Neuronal stem cell (in vitro differentiated cells): ENCODE results near the gene GMDS.

Source experiments
- DNase-seq: peaks from one replicate; pipeline ENCODE4 v3.0.0-alpha.2; 2013; ENCODE audit warnings: low spot score
- H2AFZ ChIP-seq: one replicate; pipeline ENCODE4 v1.6.1; 2013; ENCODE audit warnings: mild to moderate bottlenecking, low read length, inconsistent platforms
- H2AK5ac ChIP-seq: 2 replicates; pipeline ENCODE4 v1.6.1; 2013; ENCODE audit warnings: low read depth, mild to moderate bottlenecking, inconsistent platforms, low read length, moderate library complexity, mixed read lengths
- H2BK120ac ChIP-seq: 2 replicates; pipeline ENCODE4 v1.6.1; 2013; ENCODE audit warnings: low read depth, mild to moderate bottlenecking, inconsistent platforms, low read length, moderate library complexity, mixed read lengths
- H2BK12ac ChIP-seq: one replicate; pipeline ENCODE4 v1.6.1; 2013; ENCODE audit warnings: low read length, inconsistent platforms
- H2BK15ac ChIP-seq: 2 replicates; pipeline ENCODE4 v1.6.1; 2013; ENCODE audit warnings: mild to moderate bottlenecking, low read length, inconsistent platforms, mixed read lengths
- H2BK5ac ChIP-seq: one replicate; pipeline ENCODE4 v1.6.1; 2013; ENCODE audit warnings: inconsistent platforms, mild to moderate bottlenecking, low read length, moderate library complexity
- H3K14ac ChIP-seq: one replicate; pipeline ENCODE4 v1.6.1; 2013; ENCODE audit warnings: low read length, inconsistent platforms
- H3K18ac ChIP-seq: 2 replicates; pipeline ENCODE4 v1.6.1; 2013; ENCODE audit warnings: low read length, inconsistent platforms
- H3K23ac ChIP-seq: 2 replicates; pipeline ENCODE4 v1.6.1; 2013; ENCODE audit warnings: low read depth, mild to moderate bottlenecking, mixed read lengths, low read length, inconsistent platforms; ENCODE audit not compliant: poor library complexity
- H3K27ac ChIP-seq: replicated peaks from 3 replicates; pipeline ENCODE4 v1.5.1; 2013; ENCODE audit warnings: low read length, inconsistent platforms
- H3K27me3 ChIP-seq, 3 experiments: 2 replicates each; pipeline ENCODE4 v1.6.1; 2013; ENCODE audit warnings: low read length in 3 of 3, mild to moderate bottlenecking in 2 of 3, inconsistent platforms in 1 of 3, low read depth in 1 of 3, mixed read lengths in 1 of 3, moderate library complexity in 1 of 3; ENCODE audit not compliant: control insufficient read depth in 3 of 3, insufficient read depth in 3 of 3
- H3K36me3 ChIP-seq, 2 donors: replicated peaks in 1 of 2; 2 replicates each; pipeline ENCODE4 v1.6.1; 2013; ENCODE audit warnings: low read length in 2 of 2; ENCODE audit not compliant: control insufficient read depth in 2 of 2, insufficient read depth in 2 of 2
- H3K4ac ChIP-seq: 2 replicates; pipeline ENCODE4 v1.6.1; 2013; ENCODE audit warnings: inconsistent platforms, mild to moderate bottlenecking, low read length, moderate library complexity
- H3K4me1 ChIP-seq, 2 donors: 1 replicate in 1 of 2; 2 replicates in 1 of 2; pipeline ENCODE4 v1.6.1; 2013; ENCODE audit warnings: low read length in 2 of 2, low read depth in 1 of 2; ENCODE audit not compliant: control insufficient read depth in 2 of 2, insufficient read depth in 1 of 2
- H3K4me2 ChIP-seq: one replicate; pipeline ENCODE4 v1.6.1; 2013; ENCODE audit warnings: mild to moderate bottlenecking, low read length, inconsistent platforms; ENCODE audit not compliant: insufficient read depth, poor library complexity, severe bottlenecking
- H3K4me3 ChIP-seq, 2 donors: 2 replicates each; pipeline ENCODE4 v1.5.1; 2013; ENCODE audit warnings: low read length in 2 of 2, mild to moderate bottlenecking in 2 of 2, inconsistent platforms in 1 of 2, moderate library complexity in 1 of 2
- H3K79me1 ChIP-seq: one replicate; pipeline ENCODE4 v1.6.1; 2013; ENCODE audit warnings: low read depth, mild to moderate bottlenecking, inconsistent platforms, low read length, moderate library complexity
- H3K9ac ChIP-seq: one replicate; pipeline ENCODE4 v1.6.1; 2013; ENCODE audit warnings: mild to moderate bottlenecking, low read depth, low read length, inconsistent platforms; ENCODE audit not compliant: poor library complexity
- H3K9me3 ChIP-seq, 2 donors: replicated peaks in 1 of 2; 2 replicates each; pipeline versions ENCODE3 to v1.6.1; 2013; ENCODE audit warnings: low read length in 2 of 2, mild to moderate bottlenecking in 2 of 2, inconsistent platforms in 1 of 2, low read depth in 1 of 2, mixed read lengths in 1 of 2, moderate library complexity in 1 of 2; ENCODE audit not compliant: control insufficient read depth in 2 of 2, insufficient read depth in 1 of 2
- H4K8ac ChIP-seq: one replicate; pipeline ENCODE4 v1.6.1; 2013; ENCODE audit warnings: low read depth, mild to moderate bottlenecking, inconsistent platforms, low read length, moderate library complexity
- H4K91ac ChIP-seq: one replicate; pipeline ENCODE4 v1.6.1; 2013; ENCODE audit warnings: low read length, low read depth, mild to moderate bottlenecking, inconsistent platforms; ENCODE audit not compliant: poor library complexity
- WGBS, 2 donors: extraction: QIAGEN DNeasy Blood & Tissue Kit; methylation state at CpG; one replicate each; pipeline ENCODE4 v1.1.7; 2013; ENCODE audit warnings: missing lambda C conversion rate in 2 of 2, mixed read lengths in 1 of 2; ENCODE audit not compliant: insufficient read length in 2 of 2, insufficient replicate concordance in 1 of 2; ENCODE audit errors: extremely low coverage in 2 of 2; 5-methylcytosine and 5-hydroxymethylcytosine counted together

Gene GMDS

DNA sequence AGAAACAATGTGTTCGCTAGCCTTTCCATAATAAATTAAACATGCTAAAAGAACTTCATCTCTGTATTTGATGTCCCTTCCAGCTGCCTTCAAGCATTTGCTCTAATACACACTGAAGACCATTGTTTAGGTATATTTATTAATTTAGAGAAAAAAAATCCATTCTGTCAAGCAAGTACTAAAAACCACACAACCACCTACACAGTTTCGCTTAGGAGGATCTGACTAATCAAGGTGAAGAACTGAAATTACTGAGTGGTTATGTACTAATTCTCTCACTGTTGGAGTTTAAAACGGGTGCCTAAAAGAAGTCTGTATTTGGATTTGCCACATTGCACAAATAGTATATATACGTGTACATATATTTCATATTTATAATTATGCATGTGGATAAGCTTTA, 58.9 kb downstream of the GMDS start:
- Histone ChIP-seq H3K36me3 (no peaks in the 10 kb centered on the region), H2AFZ (no peak overlapping the region), H3K4me2 (no peak overlapping the region), H3K18ac (no peak overlapping the region), H4K91ac (no peak overlapping the region), H3K9ac (no peak overlapping the region), H3K27ac (no peak overlapping the region), H3K4me3 (no peak overlapping the region), H3K27me3 (no peaks in the 10 kb centered on the region), H2BK120ac (no peak overlapping the region), H3K9me3 (no peaks in the 10 kb centered on the region), H3K4ac (no peak overlapping the region), H2BK12ac (no peak overlapping the region), H2BK5ac (no peak overlapping the region), H3K4me1 (peaks cover 0 to 2% of the 10 kb centered on the region in 2 donors), H3K14ac (no peak overlapping the region), H2AK5ac (no peak overlapping the region), H4K8ac (no peak overlapping the region), H3K23ac (no peak overlapping the region), H2BK15ac (no peak overlapping the region), H3K79me1 (no peaks in the 10 kb centered on the region)
- WGBS, 2 donors, result no CpG with 5 or more reads among the region's 4 CpGs
- no peak for DNase-seq

DNA sequence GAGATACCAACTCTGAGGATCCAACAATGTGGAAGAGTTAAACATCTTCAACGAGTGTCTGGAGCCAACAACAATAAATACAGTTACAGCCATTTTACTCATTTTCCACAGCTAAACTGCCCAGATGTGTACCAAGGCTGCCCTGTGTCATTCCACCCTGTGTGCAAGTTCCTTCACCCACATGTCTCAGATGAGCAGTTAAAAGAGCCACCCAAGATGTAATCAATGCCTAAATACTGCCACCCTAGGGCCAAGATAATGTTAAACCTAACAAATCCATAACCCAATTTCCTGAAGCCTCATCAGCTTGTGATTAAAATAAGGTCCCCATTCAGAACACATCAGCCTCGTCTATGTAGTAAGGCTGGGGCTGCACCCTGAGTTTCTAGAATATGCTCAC, 59.9 kb downstream of the GMDS start:
- no peak overlapping the region for H3K4me2 ChIP-seq
- H3K4me1 ChIP-seq, result peaks cover 0 to 2% of the 10 kb centered on the region in 2 donors
- no peak overlapping the region for H3K23ac ChIP-seq
- H2AK5ac ChIP-seq, result no peak overlapping the region
- no CpG with 5 or more reads among the region's 2 CpGs for WGBS, 2 donors
- no peak overlapping the region for H3K9ac ChIP-seq
- no peak overlapping the region for H2BK12ac ChIP-seq
- no peak overlapping the region for H4K91ac ChIP-seq
- no peak overlapping the region for H4K8ac ChIP-seq
- H3K79me1 ChIP-seq, result no peaks in the 10 kb centered on the region
- no peak overlapping the region for H2BK15ac ChIP-seq
- H3K36me3 ChIP-seq, result no peaks in the 10 kb centered on the region
- no peak overlapping the region for H3K27ac ChIP-seq
- no peak overlapping the region for H2BK120ac ChIP-seq
- no peaks in the 10 kb centered on the region for H3K9me3 ChIP-seq
- H3K4ac ChIP-seq, result no peak overlapping the region
- no peak overlapping the region for H2AFZ ChIP-seq
- H3K18ac ChIP-seq, result no peak overlapping the region
- no peak overlapping the region for H3K14ac ChIP-seq
- H2BK5ac ChIP-seq, result no peak overlapping the region
- no peak for DNase-seq
- no peak overlapping the region for H3K4me3 ChIP-seq
- no peaks in the 10 kb centered on the region for H3K27me3 ChIP-seq

DNA sequence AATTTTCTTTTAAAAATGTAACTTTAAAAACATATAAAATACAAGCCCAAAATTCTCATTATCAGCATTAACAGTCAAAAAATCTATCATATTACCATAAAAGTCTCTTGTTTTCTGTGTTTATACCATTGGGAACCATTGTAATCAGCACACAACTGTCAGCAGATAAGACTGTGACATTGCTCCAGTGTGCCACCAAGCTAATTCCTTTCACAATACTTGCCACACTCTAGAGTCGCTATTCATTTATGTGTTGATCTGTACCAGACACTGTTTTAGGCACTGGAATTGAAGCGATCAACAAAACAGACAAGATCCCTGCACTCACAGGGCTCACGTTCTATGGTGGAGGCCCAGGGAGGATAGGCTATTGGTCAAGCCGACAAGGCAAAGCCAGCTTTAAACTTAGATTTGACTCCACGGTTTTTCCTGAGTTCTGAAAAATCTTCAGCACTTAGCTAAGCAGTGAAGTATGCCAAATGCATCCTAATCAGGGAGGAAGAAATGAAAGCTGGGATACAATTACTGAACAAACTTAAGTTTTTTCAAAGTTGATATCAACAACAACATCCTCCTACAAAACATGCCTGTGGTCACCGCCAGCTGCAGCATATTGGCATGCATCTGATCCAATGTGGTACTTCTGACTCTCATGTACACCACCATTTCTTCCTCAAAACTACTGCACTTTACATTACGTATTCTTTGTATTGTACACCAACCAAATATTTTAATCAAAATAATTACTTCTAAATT, 60.5 kb downstream of the GMDS start:
- no peak overlapping the region for H3K4me2 ChIP-seq
- no peaks in the 10 kb centered on the region for H3K36me3 ChIP-seq
- no peak overlapping the region for H3K18ac ChIP-seq
- DNase-seq, result no peak
- H4K91ac ChIP-seq, result no peak overlapping the region
- 100% methylated on average over 1 of the region's 7 CpGs for WGBS, 2 donors
- H2BK5ac ChIP-seq, result no peak overlapping the region
- no peak overlapping the region for H3K23ac ChIP-seq
- no peak overlapping the region for H2AFZ ChIP-seq
- peaks cover 0 to 2% of the 10 kb centered on the region in 2 donors for H3K4me1 ChIP-seq
- no peak overlapping the region for H3K4ac ChIP-seq
- no peak overlapping the region for H2BK120ac ChIP-seq
- no peak overlapping the region for H3K14ac ChIP-seq
- no peak overlapping the region for H2BK12ac ChIP-seq
- H3K9me3 ChIP-seq, result no peaks in the 10 kb centered on the region
- H2BK15ac ChIP-seq, result no peak overlapping the region
- H2AK5ac ChIP-seq, result no peak overlapping the region
- no peaks in the 10 kb centered on the region for H3K79me1 ChIP-seq
- H3K4me3 ChIP-seq, result no peak overlapping the region
- H3K27me3 ChIP-seq, result no peaks in the 10 kb centered on the region
- H3K27ac ChIP-seq, result no peak overlapping the region
- no peak overlapping the region for H3K9ac ChIP-seq
- H4K8ac ChIP-seq, result no peak overlapping the region

DNA sequence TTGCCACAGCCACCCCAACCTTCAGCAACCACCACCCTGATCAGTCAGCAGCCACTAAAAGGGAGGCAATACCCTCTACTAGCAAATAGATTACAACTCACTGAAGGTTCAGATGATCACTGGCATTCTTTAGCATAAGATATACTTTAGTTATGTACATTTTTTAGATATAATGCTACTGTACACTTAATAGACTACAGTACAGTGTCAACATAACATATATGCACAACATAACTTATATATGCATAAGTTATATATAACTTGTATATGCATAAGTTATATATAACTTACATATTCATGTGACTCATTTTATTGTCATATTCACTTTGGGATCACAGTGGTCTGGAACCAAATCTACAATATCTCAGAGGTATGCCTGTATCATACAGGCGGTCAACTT, 61.7 kb downstream of the GMDS start:
- no peak overlapping the region for H4K8ac ChIP-seq
- H3K4ac ChIP-seq, result no peak overlapping the region
- no peak overlapping the region for H3K23ac ChIP-seq
- H2AK5ac ChIP-seq, result no peak overlapping the region
- no peak overlapping the region for H3K18ac ChIP-seq
- no peak overlapping the region for H3K4me2 ChIP-seq
- no peak overlapping the region for H2BK15ac ChIP-seq
- no peaks in the 10 kb centered on the region for H3K79me1 ChIP-seq
- H2BK12ac ChIP-seq, result no peak overlapping the region
- H3K14ac ChIP-seq, result no peak overlapping the region
- no peaks in the 10 kb centered on the region for H3K27me3 ChIP-seq
- H2AFZ ChIP-seq, result no peak overlapping the region
- H3K4me3 ChIP-seq, result no peak overlapping the region
- H2BK5ac ChIP-seq, result no peak overlapping the region
- H3K27ac ChIP-seq, result no peak overlapping the region
- no CpG with 5 or more reads among the region's 1 CpG for WGBS, 2 donors
- H2BK120ac ChIP-seq, result no peak overlapping the region
- H3K9ac ChIP-seq, result no peak overlapping the region
- no peak for DNase-seq
- no peaks in the 10 kb centered on the region for H3K9me3 ChIP-seq
- H3K4me1 ChIP-seq, result peaks cover 0 to 2% of the 10 kb centered on the region in 2 donors
- no peak overlapping the region for H4K91ac ChIP-seq
- H3K36me3 ChIP-seq, result no peaks in the 10 kb centered on the region
